ENCODE data around the gene CPED1. TPM values are rescaled to one million over a fixed set of nuclear protein-coding genes. Genes with fewer than 3 reads are reported as not detected.

The CPED1 gene
- total and polyA plus RNA-seq, 2 experiments from 2014 or later = 0.17 to 0.47 TPM

DNA sequence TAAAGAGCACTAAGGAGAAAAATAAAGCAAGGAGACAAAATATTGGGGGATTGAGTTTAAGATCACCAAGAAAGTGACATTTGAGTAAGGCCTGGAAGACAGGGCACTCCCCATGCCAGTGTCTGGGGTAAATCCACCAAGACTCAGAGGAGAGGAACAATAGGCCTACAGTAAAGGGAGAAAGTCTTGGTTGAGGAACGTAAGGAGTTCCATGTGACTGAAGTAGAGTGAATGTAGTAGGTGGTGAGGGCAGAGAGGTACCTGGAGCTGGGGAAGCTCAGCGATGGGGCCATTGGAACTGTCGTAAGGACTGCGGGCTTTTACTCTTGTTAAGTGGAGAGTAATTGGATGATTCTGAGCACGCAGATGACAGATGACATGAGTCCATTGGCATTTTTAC, 69.4 kb downstream of the CPED1 start:
- Mint-ChIP-seq H3K36me3 (ENCODE audit: low read depth) (no peaks in the 10 kb centered on the region), H3K9me3 (no peaks in the 10 kb centered on the region)

More for the DNA sequence above, 69.4 kb downstream of the CPED1 start:
- Histone ChIP-seq H4K20me1 (replicated peaks; ENCODE audit: insufficient read depth) (no peaks in the 10 kb centered on the region), H3K36me3 (ENCODE audit: insufficient read depth) (no peaks in the 10 kb centered on the region), H3K9me2 (ENCODE audit: insufficient read depth) (0 out of 2 replicates have a peak, but pooled peaks cover 5% of the 10 kb centered on the region), H3K4me1 (ENCODE audit: insufficient read depth) (no peaks in the 10 kb centered on the region), H3K27me3 (ENCODE audit: insufficient read depth) (no peaks in the 10 kb centered on the region), H3K27ac (ENCODE audit: low read depth) (no peak overlapping the region), H3K79me2 (replicated peaks; ENCODE audit: insufficient read depth) (no peaks in the 10 kb centered on the region), H3K4me3 (no peak overlapping the region), H3K4me2 (no peak overlapping the region), H3F3A (replicated peaks; ENCODE audit: low read depth) (no peaks in the 10 kb centered on the region), H2AFZ (peak overlapping the region; percentile 73; the same call in 1 of the 2 replicates)
- TF ChIP-seq STAT1 (IDR thresholded peaks at IDR 0.05; ENCODE audit: unreplicated experiment) (no peak), POLR2AphosphoS5 (IDR thresholded peaks at IDR 0.05; ENCODE audit: low read depth) (no peak), CTCF (conservative IDR thresholded peaks at IDR 0.05; ENCODE audit: low read depth in 2 of 2) (no peak), ZNF462 (CRISPR knock-in tag; IDR thresholded peaks at IDR 0.05) (no peak), ZNF114 (CRISPR knock-in tag; IDR thresholded peaks at IDR 0.05) (no peak), NANOG (IDR thresholded peaks at IDR 0.05; ENCODE audit: borderline replicate concordance) (no peak), EZH2phosphoT487 (IDR thresholded peaks at IDR 0.05; ENCODE audit: unreplicated experiment) (no peak), ZNF331 (CRISPR knock-in tag; IDR thresholded peaks at IDR 0.05; ENCODE audit: low read depth) (no peak), EZH2 (IDR thresholded peaks at IDR 0.05; ENCODE audit: low read depth, unreplicated experiment) (no peak), JUNB (IDR thresholded peaks at IDR 0.05; ENCODE audit: unreplicated experiment) (no peak), CREB1 (CRISPR knock-in tag; IDR thresholded peaks at IDR 0.05; ENCODE audit: low read depth) (no peak)
- TF ChIP-seq, protein P1, sequence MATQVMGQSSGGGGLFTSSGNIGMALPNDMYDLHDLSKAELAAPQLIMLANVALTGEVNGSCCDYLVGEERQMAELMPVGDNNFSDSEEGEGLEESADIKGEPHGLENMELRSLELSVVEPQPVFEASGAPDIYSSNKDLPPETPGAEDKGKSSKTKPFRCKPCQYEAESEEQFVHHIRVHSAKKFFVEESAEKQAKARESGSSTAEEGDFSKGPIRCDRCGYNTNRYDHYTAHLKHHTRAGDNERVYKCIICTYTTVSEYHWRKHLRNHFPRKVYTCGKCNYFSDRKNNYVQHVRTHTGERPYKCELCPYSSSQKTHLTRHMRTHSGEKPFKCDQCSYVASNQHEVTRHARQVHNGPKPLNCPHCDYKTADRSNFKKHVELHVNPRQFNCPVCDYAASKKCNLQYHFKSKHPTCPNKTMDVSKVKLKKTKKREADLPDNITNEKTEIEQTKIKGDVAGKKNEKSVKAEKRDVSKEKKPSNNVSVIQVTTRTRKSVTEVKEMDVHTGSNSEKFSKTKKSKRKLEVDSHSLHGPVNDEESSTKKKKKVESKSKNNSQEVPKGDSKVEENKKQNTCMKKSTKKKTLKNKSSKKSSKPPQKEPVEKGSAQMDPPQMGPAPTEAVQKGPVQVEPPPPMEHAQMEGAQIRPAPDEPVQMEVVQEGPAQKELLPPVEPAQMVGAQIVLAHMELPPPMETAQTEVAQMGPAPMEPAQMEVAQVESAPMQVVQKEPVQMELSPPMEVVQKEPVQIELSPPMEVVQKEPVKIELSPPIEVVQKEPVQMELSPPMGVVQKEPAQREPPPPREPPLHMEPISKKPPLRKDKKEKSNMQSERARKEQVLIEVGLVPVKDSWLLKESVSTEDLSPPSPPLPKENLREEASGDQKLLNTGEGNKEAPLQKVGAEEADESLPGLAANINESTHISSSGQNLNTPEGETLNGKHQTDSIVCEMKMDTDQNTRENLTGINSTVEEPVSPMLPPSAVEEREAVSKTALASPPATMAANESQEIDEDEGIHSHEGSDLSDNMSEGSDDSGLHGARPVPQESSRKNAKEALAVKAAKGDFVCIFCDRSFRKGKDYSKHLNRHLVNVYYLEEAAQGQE (IDR thresholded peaks at IDR 0.05; ENCODE audit: unreplicated experiment) = no peak
- TF ChIP-seq, protein P2, sequence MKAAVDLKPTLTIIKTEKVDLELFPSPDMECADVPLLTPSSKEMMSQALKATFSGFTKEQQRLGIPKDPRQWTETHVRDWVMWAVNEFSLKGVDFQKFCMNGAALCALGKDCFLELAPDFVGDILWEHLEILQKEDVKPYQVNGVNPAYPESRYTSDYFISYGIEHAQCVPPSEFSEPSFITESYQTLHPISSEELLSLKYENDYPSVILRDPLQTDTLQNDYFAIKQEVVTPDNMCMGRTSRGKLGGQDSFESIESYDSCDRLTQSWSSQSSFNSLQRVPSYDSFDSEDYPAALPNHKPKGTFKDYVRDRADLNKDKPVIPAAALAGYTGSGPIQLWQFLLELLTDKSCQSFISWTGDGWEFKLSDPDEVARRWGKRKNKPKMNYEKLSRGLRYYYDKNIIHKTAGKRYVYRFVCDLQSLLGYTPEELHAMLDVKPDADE (IDR thresholded peaks at IDR 0.05) = no peak
- no peak for ATAC-seq
- DNase-seq (ENCODE audit: low spot score) = no peak
- H3K27me3 Mint-ChIP-seq (ENCODE audit: insufficient read depth, low read depth, poor library complexity) = no peaks in the 10 kb centered on the region
- H3K4me3 Mint-ChIP-seq = no peak overlapping the region
- peaks cover 3% of the 10 kb centered on the region for H3K4me1 Mint-ChIP-seq
- H3K27ac Mint-ChIP-seq = no peak overlapping the region

Measured in GM23338 (cell line).